AG08395 (cell line): Measurements from ENCODE around the gene NFATC4.
A peak's percentile ranks its signal among the peaks of the same experiment; 100 is the strongest.

Source experiments
- DNase-seq: peaks from one replicate; pipeline ENCODE4 v3.0.0; 2012; ENCODE audit warnings: mixed read lengths, low spot score

Gene NFATC4

DNA sequence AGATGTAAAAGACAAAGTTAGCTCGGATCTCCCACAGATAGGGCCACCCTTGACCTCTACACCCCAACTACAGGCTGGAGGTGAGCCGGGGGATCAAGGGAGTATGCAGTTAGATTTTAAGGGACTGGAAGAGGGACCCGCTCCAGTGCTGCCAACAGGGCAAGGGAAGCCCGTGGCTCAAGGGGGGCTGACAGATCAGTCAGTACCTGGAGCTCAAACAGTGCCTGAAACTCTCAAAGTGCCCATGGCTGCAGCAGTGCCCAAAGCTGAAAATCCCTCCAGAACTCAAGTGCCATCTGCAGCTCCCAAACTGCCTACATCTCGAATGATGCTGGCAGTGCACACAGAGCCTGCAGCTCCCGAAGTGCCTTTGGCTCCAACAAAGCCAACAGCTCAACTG lies 41.2 kb downstream of the NFATC4 start:
- DNase-seq: no peak

DNA sequence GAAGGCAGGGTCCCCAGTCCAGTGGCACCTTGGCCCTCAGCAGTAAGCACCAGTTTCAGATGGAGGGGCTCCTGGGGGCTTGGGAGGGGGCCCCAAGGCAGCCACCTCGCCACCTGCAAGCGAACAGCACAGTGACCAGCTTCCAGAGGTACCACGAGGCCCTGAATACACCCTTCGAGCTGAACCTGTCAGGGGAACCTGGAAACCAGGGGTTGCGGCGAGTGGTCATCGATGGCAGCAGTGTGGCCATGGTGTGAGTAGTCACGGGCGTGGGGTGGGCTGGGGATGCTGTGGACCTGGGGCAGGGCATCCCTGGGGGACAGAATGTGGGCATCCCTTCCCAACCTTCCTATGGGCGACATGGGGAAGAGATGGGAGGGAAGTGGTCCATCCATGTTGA lies 42.0 kb downstream of the NFATC4 start:
- no peak for DNase-seq

DNA sequence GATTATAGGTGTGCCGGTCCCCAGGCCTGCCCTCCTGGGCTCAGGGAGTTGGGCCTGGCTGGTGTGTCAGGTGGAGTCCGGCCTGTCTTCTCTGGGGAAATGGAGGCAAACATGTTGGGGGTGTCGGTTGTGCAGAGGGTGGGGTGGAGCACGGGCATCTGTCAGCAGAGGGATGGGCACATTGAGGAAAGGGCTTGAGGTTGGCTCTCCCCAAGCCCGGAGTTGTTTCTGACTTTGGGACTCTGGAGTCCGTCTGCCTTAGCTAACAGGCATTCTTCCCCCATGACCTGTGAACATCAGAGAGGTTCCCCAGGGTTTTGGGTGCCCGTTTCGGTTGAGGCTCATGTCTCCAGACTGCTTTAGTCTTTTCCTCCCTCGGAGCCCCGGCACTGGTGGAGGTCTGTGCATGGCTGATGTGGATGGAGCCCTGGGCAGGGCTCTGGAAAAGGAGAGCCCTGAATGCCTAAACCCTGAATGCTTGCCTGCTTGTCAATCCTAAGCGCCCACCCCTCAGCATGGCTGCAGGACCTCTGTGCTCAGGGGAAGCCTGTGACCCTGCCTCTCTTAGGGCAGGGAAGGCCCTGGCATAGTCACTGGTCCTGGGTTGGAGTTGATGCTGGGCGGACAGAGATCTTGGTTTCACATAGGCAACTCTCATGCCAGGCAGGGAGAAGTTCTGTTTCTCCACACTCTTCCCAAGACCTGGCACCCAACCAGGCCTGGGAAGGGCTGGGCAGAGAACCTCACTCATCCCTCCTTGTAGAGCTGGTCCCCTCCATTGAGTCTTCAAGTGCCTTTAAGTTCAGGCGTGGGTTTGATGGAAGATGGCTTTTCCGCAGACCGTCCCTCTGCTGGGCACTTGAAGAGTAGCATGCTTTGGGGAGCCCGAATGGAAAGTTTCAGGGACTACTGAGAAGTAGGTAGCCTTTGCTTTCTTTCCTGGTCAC lies 43.7 kb downstream of the NFATC4 start:
- DNase-seq: peak; percentile 71

DNA sequence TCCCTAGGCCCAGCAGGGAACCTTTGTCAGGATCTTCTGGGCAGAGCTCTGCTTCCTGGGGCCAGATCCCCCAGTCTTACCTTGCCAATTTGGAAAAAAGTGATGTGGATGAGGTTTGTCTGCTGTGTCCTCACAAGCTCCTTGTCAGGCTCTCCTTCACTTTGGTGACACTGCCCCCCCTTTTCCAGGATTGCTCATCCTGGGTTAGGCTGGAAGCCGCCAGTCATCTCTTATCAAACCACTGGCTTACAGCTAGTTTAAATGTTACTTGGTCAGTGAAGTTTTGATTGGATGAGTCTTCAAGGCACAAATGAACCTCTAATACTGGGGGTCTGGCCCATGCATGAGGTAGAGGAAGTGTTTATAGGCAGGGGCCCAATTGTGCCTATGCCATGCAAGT lies 46.1 kb downstream of the NFATC4 start:
- DNase-seq: no peak

DNA sequence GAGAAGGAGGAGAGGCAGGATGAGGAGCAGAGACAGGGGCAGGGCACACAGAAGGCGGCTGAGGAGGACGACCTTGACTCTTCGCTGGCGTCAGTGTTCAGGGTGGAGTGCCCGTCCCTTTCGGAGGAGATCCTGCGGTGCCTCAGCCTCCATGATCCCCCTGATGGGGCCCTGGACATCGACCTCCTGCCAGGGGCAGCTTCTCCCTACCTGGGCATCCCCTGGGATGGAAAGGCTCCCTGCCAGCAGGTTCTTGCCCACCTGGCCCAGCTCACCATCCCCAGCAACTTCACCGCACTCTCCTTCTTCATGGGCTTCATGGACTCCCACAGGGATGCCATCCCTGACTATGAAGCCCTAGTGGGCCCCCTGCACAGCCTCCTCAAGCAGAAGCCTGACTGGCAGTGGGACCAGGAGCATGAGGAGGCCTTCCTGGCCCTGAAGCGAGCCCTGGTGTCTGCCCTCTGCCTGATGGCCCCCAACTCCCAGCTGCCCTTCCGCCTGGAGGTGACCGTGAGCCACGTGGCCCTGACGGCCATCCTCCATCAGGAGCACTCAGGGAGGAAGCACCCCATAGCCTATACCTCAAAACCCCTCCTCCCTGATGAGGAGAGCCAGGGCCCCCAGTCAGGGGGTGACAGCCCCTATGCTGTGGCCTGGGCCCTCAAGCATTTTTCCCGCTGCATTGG lies 46.9 kb downstream of the NFATC4 start:
- no peak for DNase-seq

DNA sequence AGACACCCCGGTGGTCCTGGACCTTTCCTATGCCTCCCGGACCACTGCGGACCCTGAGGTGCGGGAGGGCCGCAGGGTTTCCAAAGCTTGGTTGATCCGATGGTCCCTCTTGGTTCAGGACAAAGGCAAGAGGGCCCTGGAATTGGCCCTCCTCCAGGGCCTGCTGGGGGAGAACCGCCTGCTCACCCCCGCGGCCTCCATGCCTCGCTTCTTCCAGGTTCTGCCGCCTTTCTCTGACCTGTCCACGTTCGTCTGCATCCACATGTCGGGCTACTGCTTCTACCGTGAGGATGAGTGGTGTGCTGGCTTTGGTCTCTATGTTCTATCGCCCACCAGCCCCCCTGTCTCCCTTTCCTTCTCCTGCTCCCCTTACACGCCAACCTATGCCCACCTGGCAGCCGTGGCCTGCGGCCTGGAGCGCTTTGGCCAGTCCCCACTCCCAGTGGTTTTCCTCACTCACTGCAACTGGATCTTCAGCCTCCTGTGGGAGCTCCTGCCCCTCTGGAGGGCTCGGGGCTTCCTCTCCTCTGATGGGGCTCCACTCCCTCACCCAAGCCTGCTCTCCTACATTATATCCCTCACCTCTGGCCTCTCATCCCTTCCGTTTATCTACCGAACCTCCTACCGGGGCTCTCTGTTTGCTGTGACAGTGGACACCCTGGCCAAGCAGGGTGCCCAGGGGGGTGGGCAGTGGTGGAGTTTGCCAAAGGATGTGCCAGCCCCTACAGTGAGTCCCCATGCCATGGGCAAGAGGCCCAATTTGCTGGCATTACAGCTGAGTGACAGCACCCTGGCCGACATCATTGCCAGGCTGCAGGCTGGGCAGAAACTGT lies 47.7 kb downstream of the NFATC4 start:
- DNase-seq: no peak

DNA sequence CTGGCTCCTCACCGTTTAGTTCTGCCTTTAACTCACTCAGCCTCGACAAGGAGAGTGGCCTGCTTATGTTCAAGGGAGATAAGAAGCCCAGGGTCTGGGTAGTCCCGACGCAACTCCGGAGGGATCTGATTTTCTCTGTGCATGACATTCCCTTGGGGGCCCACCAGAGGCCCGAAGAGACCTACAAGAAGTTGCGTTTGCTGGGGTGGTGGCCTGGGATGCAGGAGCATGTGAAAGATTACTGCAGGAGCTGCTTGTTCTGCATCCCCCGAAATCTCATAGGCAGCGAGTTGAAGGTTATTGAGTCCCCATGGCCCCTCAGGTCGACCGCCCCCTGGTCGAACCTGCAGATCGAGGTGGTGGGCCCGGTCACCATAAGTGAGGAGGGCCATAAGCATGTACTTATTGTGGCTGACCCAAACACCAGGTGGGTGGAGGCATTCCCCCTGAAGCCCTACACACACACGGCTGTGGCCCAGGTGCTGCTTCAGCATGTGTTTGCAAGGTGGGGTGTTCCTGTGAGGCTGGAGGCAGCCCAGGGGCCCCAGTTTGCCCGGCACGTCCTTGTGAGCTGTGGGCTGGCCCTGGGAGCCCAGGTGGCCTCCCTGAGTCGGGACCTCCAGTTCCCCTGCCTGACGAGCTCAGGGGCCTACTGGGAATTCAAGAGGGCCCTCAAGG lies 48.4 kb downstream of the NFATC4 start:
- no peak for DNase-seq

DNA sequence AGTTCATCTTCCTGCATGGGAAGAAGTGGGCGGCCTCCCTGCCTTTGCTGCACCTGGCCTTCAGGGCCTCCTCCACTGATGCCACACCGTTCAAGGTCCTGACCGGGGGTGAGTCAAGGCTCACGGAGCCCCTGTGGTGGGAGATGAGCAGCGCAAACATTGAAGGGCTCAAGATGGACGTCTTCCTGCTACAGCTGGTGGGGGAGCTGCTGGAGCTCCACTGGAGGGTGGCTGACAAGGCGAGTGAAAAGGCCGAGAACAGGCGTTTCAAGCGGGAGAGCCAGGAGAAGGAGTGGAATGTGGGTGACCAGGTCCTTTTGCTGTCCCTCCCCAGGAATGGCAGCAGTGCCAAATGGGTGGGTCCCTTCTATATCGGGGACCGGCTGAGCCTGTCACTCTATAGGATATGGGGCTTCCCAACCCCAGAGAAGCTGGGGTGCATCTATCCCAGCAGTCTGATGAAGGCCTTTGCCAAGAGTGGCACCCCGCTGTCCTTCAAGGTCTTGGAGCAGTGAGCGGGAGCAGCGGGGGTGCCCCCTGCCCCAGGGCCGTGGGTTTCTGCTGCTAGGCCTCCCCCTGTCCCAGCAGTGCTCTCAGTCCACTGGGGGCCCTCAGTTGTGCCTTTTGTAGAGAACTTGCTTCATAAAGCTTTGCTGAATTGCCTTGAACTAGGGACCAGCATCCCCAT lies 49.1 kb downstream of the NFATC4 start:
- no peak for DNase-seq

DNA sequence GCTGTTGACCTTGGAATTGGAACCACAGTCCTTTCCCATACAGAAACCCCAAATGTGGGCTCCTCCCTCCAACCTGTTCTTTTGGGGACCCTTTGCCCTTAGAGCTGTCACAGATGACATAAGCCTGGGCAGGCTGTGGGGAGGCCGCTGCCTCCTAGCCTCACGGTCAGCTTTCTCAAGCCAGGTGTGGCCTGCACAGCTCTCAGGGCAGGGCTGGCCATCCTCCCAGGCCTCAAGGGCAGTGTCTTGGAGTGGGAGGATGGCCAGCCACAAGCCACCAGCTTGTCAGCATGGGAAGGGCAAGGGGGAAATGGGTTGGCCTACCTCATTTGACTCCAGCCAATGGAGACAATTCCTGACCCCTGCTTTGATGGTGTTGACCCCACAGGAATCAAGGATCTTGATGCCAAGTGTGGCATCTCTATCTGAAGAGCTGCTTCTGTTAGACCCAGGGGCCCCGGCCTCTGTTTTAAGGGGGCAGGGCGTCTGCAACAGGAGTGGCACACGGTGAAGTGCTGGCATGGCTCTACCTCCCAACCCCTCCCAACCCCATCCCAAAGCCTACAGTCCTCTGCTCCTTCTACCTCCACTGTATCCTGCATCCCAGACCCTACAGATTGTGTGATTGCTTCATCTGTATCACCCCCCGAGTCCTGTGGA lies 50.0 kb downstream of the NFATC4 start:
- DNase-seq: no peak

DNA sequence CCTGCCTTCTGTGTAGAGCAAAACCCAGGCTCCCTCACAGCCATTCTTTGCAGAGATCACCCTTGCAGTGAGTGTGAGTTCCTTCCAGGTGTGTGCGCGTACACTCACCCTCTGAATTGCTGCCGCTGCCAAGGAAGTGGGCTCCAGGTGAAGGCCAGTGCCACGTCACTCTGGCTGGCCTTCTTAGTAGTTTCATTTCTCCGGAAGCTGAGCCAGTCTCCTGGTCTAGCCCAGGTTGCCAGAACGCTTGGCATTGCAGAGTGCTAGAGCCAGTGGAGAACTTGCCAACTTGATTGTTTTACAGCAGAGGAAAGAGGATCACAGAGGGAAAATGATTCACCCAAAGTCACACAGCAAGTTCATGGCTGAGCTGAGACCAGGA lies 50.5 kb downstream of the NFATC4 start:
- no peak for DNase-seq

DNA sequence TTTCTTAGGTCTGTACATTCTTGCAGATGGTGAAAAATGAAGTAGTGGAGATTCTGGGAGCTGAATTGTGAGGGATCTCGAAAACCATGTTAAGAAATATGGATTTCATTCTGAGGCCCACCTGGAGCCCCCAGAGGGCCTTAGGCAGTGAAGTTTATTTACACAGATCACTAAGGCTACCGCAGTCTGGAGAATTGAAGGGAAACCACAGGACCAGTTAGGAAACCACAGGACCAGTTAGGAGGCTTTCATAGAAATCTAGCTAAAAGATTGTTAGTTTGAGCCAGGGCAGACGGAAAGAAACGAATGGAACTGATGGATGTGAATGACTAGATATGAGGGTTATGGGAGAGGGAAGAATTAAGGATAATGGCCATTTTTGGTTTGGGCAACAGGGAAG lies 54.3 kb downstream of the NFATC4 start:
- DNase-seq: no peak

DNA sequence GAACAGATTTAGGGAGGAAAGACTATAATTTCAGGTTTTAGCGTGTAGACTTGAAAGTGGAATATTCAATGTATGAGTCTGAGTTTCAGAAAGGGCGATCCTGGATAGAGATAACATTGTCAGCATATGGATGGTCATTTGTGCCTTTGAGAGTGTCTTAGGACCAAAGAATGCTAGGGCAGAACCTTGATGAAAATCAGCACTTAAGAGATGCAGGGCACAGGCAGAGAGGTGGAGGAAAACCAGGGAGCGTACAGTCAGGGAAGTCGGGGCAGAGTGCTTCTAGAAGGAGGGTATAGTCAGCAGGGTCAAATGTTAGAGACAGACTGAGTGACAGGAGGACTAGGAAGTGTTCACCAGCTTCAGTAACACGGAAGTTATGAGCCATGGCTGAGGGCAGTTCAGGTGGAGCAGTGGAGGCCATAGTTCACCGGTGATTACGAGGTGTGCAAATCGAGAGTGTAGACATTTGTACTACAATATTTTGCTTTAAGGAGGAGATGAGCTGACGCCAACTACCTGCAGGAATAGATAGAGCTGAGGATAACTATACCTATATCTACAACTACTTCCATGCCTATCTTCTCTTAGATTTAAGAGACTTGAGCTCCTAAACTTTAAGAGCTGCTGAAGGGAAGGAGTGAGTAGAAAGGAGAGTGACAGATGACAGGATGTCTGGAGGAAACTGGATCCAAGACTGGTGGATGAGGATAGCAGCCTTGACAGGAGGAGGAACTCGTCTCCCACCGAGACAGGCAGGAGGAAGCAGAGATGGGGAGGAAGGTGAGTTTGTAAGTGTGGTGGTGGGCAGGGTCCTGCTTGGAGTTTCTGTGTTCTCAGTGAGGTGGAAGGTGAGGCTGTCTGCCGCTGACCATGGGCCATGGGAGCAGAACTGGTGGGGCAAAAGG lies 55.0 kb downstream of the NFATC4 start:
- DNase-seq: no peak

DNA sequence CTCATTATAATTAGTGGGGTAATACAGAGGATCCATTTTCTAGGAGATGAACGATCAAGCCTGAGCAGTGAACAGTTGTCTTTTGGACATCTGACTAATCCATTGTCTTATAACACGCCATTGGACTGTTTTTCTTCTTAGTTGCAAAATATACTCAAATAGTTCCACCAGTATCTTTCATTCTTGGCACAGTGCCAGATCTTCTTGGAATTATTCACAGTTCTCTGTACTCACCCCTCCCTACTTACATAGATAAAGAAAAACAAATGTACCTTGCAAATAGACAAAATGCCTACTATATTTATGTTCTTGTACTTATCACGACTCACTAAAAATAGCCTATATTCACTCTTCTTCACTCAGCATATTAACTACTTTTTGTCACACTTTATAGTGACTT lies 57.7 kb downstream of the NFATC4 start:
- DNase-seq: peak; percentile 69

DNA sequence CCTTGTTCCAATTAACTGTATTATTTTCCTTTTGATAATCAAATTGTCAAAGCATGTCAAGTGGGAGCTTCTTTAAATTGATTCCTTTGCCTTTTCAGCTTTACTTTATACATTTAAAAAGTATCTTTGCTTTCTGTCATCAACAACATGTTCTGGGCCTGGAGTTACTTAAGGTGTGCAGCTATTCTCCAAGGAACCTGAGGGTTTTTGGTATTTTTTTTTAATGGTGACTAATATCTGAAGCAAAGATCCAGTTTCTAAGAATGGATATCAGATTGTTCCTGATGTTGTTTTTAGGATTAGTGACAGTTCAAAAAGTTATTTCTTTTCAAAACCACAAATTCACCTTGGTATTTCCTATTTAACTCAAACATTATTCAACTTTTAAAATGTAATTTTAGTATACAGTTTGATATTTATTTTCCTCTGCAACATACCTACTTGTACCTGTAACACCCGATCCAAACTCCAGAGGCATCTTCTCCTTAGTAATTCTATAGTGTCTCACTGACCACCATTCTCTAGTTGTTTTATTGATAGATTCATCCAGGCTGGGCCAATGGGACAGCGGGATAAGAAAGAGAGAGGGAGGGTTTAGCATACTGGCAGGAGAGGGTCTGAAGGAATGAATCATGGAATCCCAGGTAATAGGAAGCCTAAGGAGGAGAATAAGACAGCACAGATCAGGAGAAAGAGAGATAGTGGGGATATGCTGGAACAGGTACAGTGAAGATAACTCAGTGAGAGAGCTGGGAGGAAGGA lies 58.3 kb downstream of the NFATC4 start:
- no peak for DNase-seq

DNA sequence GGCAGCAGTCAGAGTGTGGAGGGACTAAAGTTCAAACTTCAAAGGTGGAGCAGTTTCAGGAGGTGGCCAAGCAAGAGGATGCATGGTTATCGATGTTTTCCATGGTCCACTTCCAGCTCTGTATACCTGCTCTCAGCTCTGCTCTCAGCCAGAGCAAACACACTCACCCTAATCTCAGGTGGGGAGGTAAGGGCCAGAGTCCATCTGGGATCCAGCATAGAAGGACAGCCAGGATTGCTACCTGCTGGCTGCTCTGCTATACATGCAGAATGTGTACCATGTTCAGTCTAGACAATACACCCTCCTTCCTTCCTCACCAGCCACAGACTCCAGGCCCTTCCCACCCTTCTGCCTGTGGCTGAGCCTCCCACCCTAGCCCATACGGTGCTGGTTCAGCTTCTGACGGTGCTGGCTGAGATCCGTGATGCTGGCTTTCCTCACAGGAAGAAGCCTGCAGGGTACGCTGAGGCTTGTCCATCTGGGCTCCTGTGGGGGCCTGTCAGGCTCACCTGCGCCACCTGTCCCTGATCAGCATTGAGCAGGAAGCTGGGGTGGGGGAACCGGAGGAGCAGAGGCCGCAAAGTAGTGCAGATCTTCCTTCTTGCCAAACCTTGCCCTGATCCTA lies 59.0 kb downstream of the NFATC4 start:
- no peak for DNase-seq

DNA sequence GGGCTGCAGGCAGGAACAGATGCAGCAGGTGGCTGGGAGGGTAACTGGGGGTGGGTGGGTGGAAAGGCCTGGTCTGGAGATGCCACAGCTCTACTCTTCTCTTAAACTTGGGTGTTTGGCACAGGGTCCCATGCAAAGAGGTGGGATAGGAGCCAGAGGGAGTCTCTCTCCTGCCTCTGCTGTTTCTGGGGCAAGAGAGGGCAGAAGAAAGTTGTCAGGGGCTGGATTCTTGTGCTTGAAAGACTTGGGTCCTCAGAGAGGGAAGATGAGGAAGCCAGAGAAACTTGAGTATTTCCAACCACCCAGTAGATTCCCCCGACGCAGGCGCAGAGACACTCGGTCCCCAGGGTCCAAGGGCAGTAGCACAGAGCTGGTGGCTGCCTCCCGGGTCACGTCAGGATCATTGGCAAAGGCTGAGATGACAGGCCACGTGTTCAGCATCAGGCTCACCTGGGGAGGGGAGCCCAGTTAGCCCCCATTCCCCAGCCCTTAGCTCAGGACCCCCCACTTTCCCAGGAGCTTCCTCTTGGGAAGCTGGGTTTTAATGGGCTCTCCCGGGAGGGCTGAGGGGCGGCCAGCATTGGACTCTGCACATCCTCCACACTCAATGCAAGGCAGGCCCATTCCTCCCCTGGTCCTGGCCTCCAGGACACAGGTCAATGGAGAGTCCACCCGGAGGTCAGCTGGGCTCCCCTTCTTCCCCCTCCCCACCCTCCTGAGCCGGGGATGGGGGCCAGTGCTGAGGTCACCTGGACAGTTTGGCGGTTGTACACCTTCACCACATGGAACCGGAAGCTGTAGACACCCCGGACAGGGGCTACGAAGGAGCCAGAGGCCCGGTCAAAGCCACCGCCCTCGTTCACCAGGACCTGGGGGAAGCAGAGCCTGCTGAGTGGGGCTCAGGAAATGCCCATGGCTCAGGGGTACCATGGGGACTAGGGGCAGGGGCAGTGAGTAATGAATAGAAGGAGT lies 59.8 kb downstream of the NFATC4 start:
- no peak for DNase-seq
